CD4-positive, alpha-beta T cell treated with Interleukin-17A for 1 hour (primary cell): ENCODE data around the gene TOR1AIP2.

ENCODE experiments used
- DNase-seq: peaks from one replicate; pipeline ENCODE4 v3.0.0-alpha.2; 2020

Gene TOR1AIP2

GRCh38 chr1:179825206-179825605 lies 52.4 kb downstream of the TOR1AIP2 start:
- DNase-seq: no peak

- no peak for DNase-seq
Observed at GRCh38 chr1:179824265-179824664, 53.3 kb downstream of the TOR1AIP2 start.

- DNase-seq: no peak
Observed at GRCh38 chr1:179823693-179824092, 53.9 kb downstream of the TOR1AIP2 start.

- DNase-seq: no peak
Observed at GRCh38 chr1:179822065-179822464, 55.5 kb downstream of the TOR1AIP2 start.

- DNase-seq: no peak
Observed at GRCh38 chr1:179821524-179821923, 56.1 kb downstream of the TOR1AIP2 start.

GRCh38 chr1:179820226-179820970 lies 57.2 kb downstream of the TOR1AIP2 start:
- DNase-seq: no peak

GRCh38 chr1:179818743-179819173 lies 58.8 kb downstream of the TOR1AIP2 start:
- DNase-seq: no peak

GRCh38 chr1:179818260-179818659 lies 59.3 kb downstream of the TOR1AIP2 start:
- no peak for DNase-seq

- DNase-seq: no peak
Observed at GRCh38 chr1:179817789-179818188, 59.8 kb downstream of the TOR1AIP2 start.

GRCh38 chr1:179817056-179817455 lies 60.5 kb downstream of the TOR1AIP2 start:
- DNase-seq: no peak

GRCh38 chr1:179816196-179816960 lies 61.2 kb downstream of the TOR1AIP2 start:
- no peak for DNase-seq

GRCh38 chr1:179815641-179816040 lies 62.0 kb downstream of the TOR1AIP2 start:
- no peak for DNase-seq

- no peak for DNase-seq
Observed at GRCh38 chr1:179814546-179814838, 63.1 kb downstream of the TOR1AIP2 start.

GRCh38 chr1:179813626-179814545 lies 63.7 kb downstream of the TOR1AIP2 start:
- DNase-seq: no peak

GRCh38 chr1:179812501-179813292 lies 64.9 kb downstream of the TOR1AIP2 start:
- DNase-seq: no peak

- no peak for DNase-seq
Observed at GRCh38 chr1:179810367-179810715, 67.3 kb downstream of the TOR1AIP2 start.

- peak; percentile 78 for DNase-seq
Observed at GRCh38 chr1:179809506-179810366, 67.9 kb downstream of the TOR1AIP2 start.

GRCh38 chr1:179808503-179808902 lies 69.1 kb downstream of the TOR1AIP2 start:
- DNase-seq: no peak

- no peak for DNase-seq
Observed at GRCh38 chr1:179807691-179808485, 69.7 kb downstream of the TOR1AIP2 start.

- no peak for DNase-seq
Observed at GRCh38 chr1:179807291-179807690, 70.3 kb downstream of the TOR1AIP2 start.

- no peak for DNase-seq
Observed at GRCh38 chr1:179806333-179806732, 71.3 kb downstream of the TOR1AIP2 start.
